ENCODE results near the gene FMNL2. TPM values are rescaled to one million over a fixed set of nuclear protein-coding genes. Genes with fewer than 3 reads are reported as not detected.

Gene FMNL2
- total and polyA plus RNA-seq, 4 donors = 1.5 to 9.3 (median 5.1) TPM

- no peak for DNase-seq (ENCODE audit: low spot score)
- TF ChIP-seq FOXA2 (IDR thresholded peaks at IDR 0.05) (no peak), MAX (IDR thresholded peaks at IDR 0.05) (no peak), GABPA (IDR thresholded peaks at IDR 0.05 in 1 of 2, conservative IDR thresholded peaks at IDR 0.05 in 1 of 2) (no peak), NR2F2 (IDR thresholded peaks at IDR 0.05) (no peak), TAF1 (conservative IDR thresholded peaks at IDR 0.05) (no peak), ATF3 (IDR thresholded peaks at IDR 0.05) (no peak), CTCF (IDR thresholded peaks at IDR 0.05; ENCODE audit: low read depth, low read length, missing input control) (no peak), YY1 (IDR thresholded peaks at IDR 0.05) (no peak), EGR1 (IDR thresholded peaks at IDR 0.05; ENCODE audit: low read depth in 2 of 2) (no peak), ZBTB33 (IDR thresholded peaks at IDR 0.05) (no peak), JUND (IDR thresholded peaks at IDR 0.05) (no peak), SP1 (IDR thresholded peaks at IDR 0.05) (no peak), RXRA (IDR thresholded peaks at IDR 0.05) (no peak), HNF4A (conservative IDR thresholded peaks at IDR 0.05) (no peak)
- no peaks in the 10 kb centered on the region for H3K4me1 ChIP-seq (ENCODE audit: control insufficient read depth in 4 of 4, insufficient read depth in 4 of 4, low read length in 3 of 4)
- H3K4me3 ChIP-seq (ENCODE audit: low read depth in 1 of 3, low read length in 3 of 3) = no peak overlapping the region
- H3K27me3 ChIP-seq (ENCODE audit: control insufficient read depth in 4 of 4, insufficient read depth in 4 of 4, low read length in 3 of 4) = no peaks in the 10 kb centered on the region
- 98% methylated on average over 2 of the region's 2 CpGs for WGBS
- no peak overlapping the region for H3K9ac ChIP-seq (ENCODE audit: low read depth in 1 of 2, low read length in 2 of 2)
- H3K9me3 ChIP-seq (ENCODE audit: control insufficient read depth in 4 of 4, low read length in 3 of 4) = no peaks in the 10 kb centered on the region
- H3K36me3 ChIP-seq (ENCODE audit: control insufficient read depth in 4 of 4, insufficient read depth in 3 of 4, low read depth in 1 of 4, low read length in 3 of 4) = no peaks in the 10 kb centered on the region
- H3K27ac ChIP-seq (ENCODE audit: low read depth in 1 of 2, low read length in 2 of 2) = no peak overlapping the region
Measured at GRCh38 chr2:152391318-152391717, 56.3 kb downstream of the FMNL2 start.

GRCh38 chr2:152393377-152393776 lies 58.4 kb downstream of the FMNL2 start:
- WGBS = 65% methylated on average over 1 of the region's 1 CpG
- no peak for DNase-seq (ENCODE audit: low spot score)
- Histone ChIP-seq H3K9ac (ENCODE audit: low read depth in 1 of 2, low read length in 2 of 2) (no peak overlapping the region), H3K9me3 (ENCODE audit: control insufficient read depth in 4 of 4, low read length in 3 of 4) (no peaks in the 10 kb centered on the region), H3K4me1 (ENCODE audit: control insufficient read depth in 4 of 4, insufficient read depth in 4 of 4, low read length in 3 of 4) (no peaks in the 10 kb centered on the region), H3K4me3 (ENCODE audit: low read depth in 1 of 3, low read length in 3 of 3) (no peak overlapping the region), H3K27ac (ENCODE audit: low read depth in 1 of 2, low read length in 2 of 2) (no peak overlapping the region), H3K36me3 (ENCODE audit: control insufficient read depth in 4 of 4, insufficient read depth in 3 of 4, low read depth in 1 of 4, low read length in 3 of 4) (no peaks in the 10 kb centered on the region), H3K27me3 (ENCODE audit: control insufficient read depth in 4 of 4, insufficient read depth in 4 of 4, low read length in 3 of 4) (no peaks in the 10 kb centered on the region)
- TF ChIP-seq TAF1 (conservative IDR thresholded peaks at IDR 0.05) (no peak), EGR1 (IDR thresholded peaks at IDR 0.05; ENCODE audit: low read depth in 2 of 2) (no peak), YY1 (IDR thresholded peaks at IDR 0.05) (no peak), CTCF (IDR thresholded peaks at IDR 0.05; ENCODE audit: low read depth, low read length, missing input control) (no peak), SP1 (IDR thresholded peaks at IDR 0.05) (no peak), RXRA (IDR thresholded peaks at IDR 0.05) (no peak)
